GM12878 (cell line): Measurements from ENCODE around the gene BARHL1. TPM values are rescaled to one million over a fixed set of nuclear protein-coding genes. Genes with fewer than 3 reads are reported as not detected.

ENCODE experiments used
- ATAC-seq: fragments of 200-7000 bp; cut with Tn5 transposase; 3 replicates; pipeline ENCODE4 v1.9.1; 2020; ENCODE audit warnings: mild to moderate bottlenecking, moderate library complexity
- BruUV-seq: library from RNA; stranded (reverse); fragments of 400-500 nt; replicated peaks from 2 replicates; lab custom pipeline; 2021; lab: Mats Ljungman, UMichigan
- CTCF ChIA-PET: fragments of 300-600 bp; sonication (Branson Sonifier 250); formaldehyde crosslinking; extraction: SDS; loops from one replicate; lab custom pipeline; 2021; ENCODE audit warnings: inconsistent platforms; lab: Yijun Ruan, JAX
- POLR2A ChIA-PET: fragments of 350-600 bp; formaldehyde crosslinking; extraction: SDS; loops from one replicate; lab custom pipeline; 2021; ENCODE audit warnings: inconsistent platforms; lab: Charles Lee
- RAD21 ChIA-PET: fragments of 300-600 bp; sonication (Branson Sonifier 250); formaldehyde crosslinking; loops from one replicate; lab custom pipeline; 2023; ENCODE audit warnings: antibody characterized with exemption; ENCODE audit not compliant: unreplicated experiment; lab: Charles Lee
- SMC1A ChIA-PET: fragments of 300-600 bp; sonication (Branson Sonifier 250); formaldehyde crosslinking; loops from one replicate; lab custom pipeline; 2023; ENCODE audit not compliant: unreplicated experiment, uncharacterized antibody; lab: Charles Lee
- DNase-seq: peaks from one replicate; pipeline ENCODE4 v3.0.0-alpha.2; 2011; ENCODE audit warnings: low read depth, low spot score
- FAIRE-seq: peaks from 3 replicates; lab custom pipeline; 2011; peaks lifted over from hg19 to GRCh38; lab: Jason Lieb, UNC
- H2AFZ ChIP-seq: 2 replicates; pipeline ENCODE4 v1.6.0; 2011; ENCODE audit warnings: low read depth, low read length, control low read depth; ENCODE audit not compliant: control insufficient read depth
- H3K27ac ChIP-seq: 2 replicates; pipeline ENCODE4 v1.5.1; 2011; ENCODE audit warnings: control low read depth; ENCODE audit not compliant: control insufficient read depth, insufficient read depth
- H3K27me3 ChIP-seq, 2 experiments: replicated peaks in 1 of 2; 2 replicates each; pipeline versions ENCODE4 v1.6.0 to v1.6.1; 2011; ENCODE audit warnings: low read length in 1 of 2; ENCODE audit not compliant: control insufficient read depth in 2 of 2, insufficient read depth in 2 of 2
- H3K36me3 ChIP-seq, 2 experiments: 2 replicates each; pipeline ENCODE4 v1.5.1; 2011; ENCODE audit warnings: low read length in 1 of 2; ENCODE audit not compliant: control insufficient read depth in 2 of 2, insufficient read depth in 2 of 2
- H3K4me1 ChIP-seq: 2 replicates; pipeline ENCODE4 v1.6.1; 2011; ENCODE audit warnings: mild to moderate bottlenecking, low read length, moderate library complexity, mixed read lengths; ENCODE audit not compliant: control insufficient read depth, insufficient read depth
- H3K4me2 ChIP-seq: 2 replicates; pipeline ENCODE4 v1.6.0; 2011; ENCODE audit warnings: control low read depth; ENCODE audit not compliant: control insufficient read depth, insufficient read depth
- H3K4me3 ChIP-seq: fragments of 200-600 bp; sonication (generic); 2 replicates; pipeline ENCODE4 v1.5.1; 2016
- H3K79me2 ChIP-seq: 2 replicates; pipeline ENCODE4 v1.6.0; 2011; ENCODE audit warnings: low read length; ENCODE audit not compliant: control insufficient read depth, insufficient read depth
- H3K9ac ChIP-seq: 2 replicates; pipeline ENCODE4 v1.8.0; 2011; ENCODE audit warnings: low read length, control low read depth, mixed read lengths; ENCODE audit not compliant: control insufficient read depth, insufficient read depth
- H3K9me3 ChIP-seq: replicated peaks from 3 replicates; pipeline ENCODE4 v1.5.1; 2011; ENCODE audit warnings: mild to moderate bottlenecking, low read length; ENCODE audit not compliant: control insufficient read depth, insufficient read depth
- H4K20me1 ChIP-seq: 2 replicates; pipeline ENCODE4 v1.6.0; 2011; ENCODE audit not compliant: control insufficient read depth, insufficient read depth
- CHD1 ChIP-seq: IDR thresholded peaks from 2 replicates; pipeline ENCODE4 v1.6.1; 2012; ENCODE audit warnings: low read depth, low read length, improper control_type of control experiment
- CHD2 ChIP-seq: IDR thresholded peaks from 2 replicates; pipeline ENCODE4 v1.6.1; 2011; ENCODE audit warnings: low read depth, low read length, improper control_type of control experiment, borderline replicate concordance
- NFIC ChIP-seq: IDR thresholded peaks from 2 replicates; pipeline ENCODE4 v1.6.1; 2012; ENCODE audit warnings: low read depth, mild to moderate bottlenecking, inconsistent platforms, low read length, moderate library complexity
- WGBS: methylation state at CpG from one replicate; pipeline ENCODE4 v1.1.6; 2016; ENCODE audit warnings: low lambda C conversion rate; ENCODE audit not compliant: insufficient replicate concordance, insufficient coverage; ENCODE audit errors: missing lambda C conversion rate; 5-methylcytosine and 5-hydroxymethylcytosine counted together
- in situ Hi-C: fragments of 300-500 bp; cut with MboI; formaldehyde crosslinking; loops from 9 replicates; pipeline ENCODE4 v1.14.3; 2018; ENCODE audit warnings: mixed read lengths
- intact Hi-C: fragments of 100-400 bp; cut with micrococcal nuclease; formaldehyde crosslinking; loops from one replicate; pipeline ENCODE4 v1.14.2; 2022; ENCODE audit not compliant: unreplicated experiment
- polyA plus RNA-seq, 11 experiments: library from polyadenylated mRNA; depleted of rRNA in 4 of 11; unstranded in 6 of 11; stranded (reverse) in 5 of 11; fragments of >200 nt; fragmentation: Nextera tagmentation in 4 of 11; fragmentation: Illumina TruSeq in 1 of 11; extraction: Ambion mirVana in 4 of 11; extraction: Trizol in 1 of 11; gene quantifications; 1 replicate in 1 of 11; 2 replicates in 10 of 11; pipeline versions ENCODE4 v1.2.1 to v1.2.3, GENCODE V29; 2011 to 2016; ENCODE audit warnings: inconsistent platforms in 2 of 11, missing spikeins in 2 of 11, low read depth in 1 of 11
- total RNA-seq, 4 experiments: library from RNA; depleted of rRNA in 3 of 4; stranded (reverse); fragments of >200 nt in 3 of 4; fragmentation: Illumina TruSeq in 1 of 4; extraction: Trizol in 1 of 4; gene quantifications; 2 replicates each; pipeline versions ENCODE4 v1.2.1 to v1.2.3, GENCODE V29; 2013 to 2021
- TF ChIP-seq, protein P1 (sequence below): fragments of 450-650 bp; conservative IDR thresholded peaks from 2 replicates; pipeline ENCODE4 v1.6.1; 2017; ENCODE audit warnings: mild to moderate bottlenecking, moderate library complexity
- TF ChIP-seq, protein P2 (sequence below): fragments of 450-650 bp; IDR thresholded peaks from 2 replicates; pipeline ENCODE4 v1.6.1; 2018; ENCODE audit warnings: mild to moderate bottlenecking, low read depth, moderate library complexity; ENCODE audit not compliant: partially characterized antibody

The BARHL1 gene
- total and polyA plus RNA-seq, 10 of the 15 experiments (the other 5 are each of a cell fraction or from before 2014, with no cell fraction given), result not detected

DNA sequence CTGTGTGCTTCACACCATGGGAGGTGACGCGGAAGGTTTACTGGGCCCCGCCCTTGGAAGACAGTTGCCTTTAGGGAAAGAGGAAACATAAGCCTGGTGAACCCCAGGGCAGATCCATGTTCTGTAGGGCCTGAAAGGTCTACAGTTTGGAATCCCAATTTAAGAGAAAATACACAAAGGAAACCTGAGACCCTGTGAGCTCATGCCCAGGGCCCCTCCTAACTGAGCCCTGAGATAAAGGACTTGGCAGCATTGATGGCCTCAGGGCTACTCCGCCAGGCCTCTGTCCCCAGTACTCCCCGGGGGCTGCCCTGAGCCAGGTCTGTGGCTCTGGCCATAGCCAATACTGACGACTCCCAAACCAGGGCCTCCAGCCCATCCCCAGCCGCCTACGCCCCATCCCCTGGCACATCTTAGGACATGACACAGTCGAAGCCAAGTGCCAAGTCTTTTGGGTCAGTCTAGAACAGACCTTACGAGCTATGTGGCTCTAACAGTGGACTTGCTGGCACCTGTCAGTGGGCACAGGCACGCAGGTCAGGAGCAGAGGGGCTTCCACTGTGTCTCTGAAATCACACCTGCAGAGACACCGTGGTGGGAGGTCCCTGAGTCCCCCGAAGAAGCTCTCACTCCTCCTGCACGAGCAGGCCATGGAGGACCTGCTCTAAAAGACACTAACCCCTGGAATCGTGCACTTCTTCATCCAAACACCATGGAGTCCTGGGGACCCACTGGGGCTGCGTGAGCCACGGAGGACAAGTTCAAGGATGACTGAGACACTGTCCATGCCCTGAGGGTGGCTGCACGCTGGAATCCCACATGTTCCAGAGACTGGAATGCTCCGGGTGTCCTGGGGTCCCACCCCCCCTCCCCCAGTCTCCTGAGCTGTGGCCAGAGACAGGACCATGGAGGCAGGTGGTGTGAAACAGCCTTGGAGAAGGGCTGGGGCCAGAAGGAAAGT is 40.3 kb upstream of the BARHL1 start:
- H3K27me3 ChIP-seq, result peaks cover 0 to 3% of the 10 kb centered on the region in 2 experiments
- 29% methylated on average over 19 of the region's 19 CpGs for WGBS
- DNase-seq (no peak), FAIRE-seq (no peak), ATAC-seq (no peak)
- H3K9me3 ChIP-seq, result no peaks in the 10 kb centered on the region
- in situ Hi-C loops, result no loop called here
- H3K4me1 ChIP-seq, result no peaks in the 10 kb centered on the region
- H3K27ac ChIP-seq, result no peak overlapping the region
- H3K9ac ChIP-seq, result no peak overlapping the region
- no peak overlapping the region for H3K4me2 ChIP-seq
- H3K79me2 ChIP-seq, result no peaks in the 10 kb centered on the region
- TF ChIP-seq CHD2, result no peak
- TF ChIP-seq NFIC, result no peak
- TF ChIP-seq, protein P1, sequence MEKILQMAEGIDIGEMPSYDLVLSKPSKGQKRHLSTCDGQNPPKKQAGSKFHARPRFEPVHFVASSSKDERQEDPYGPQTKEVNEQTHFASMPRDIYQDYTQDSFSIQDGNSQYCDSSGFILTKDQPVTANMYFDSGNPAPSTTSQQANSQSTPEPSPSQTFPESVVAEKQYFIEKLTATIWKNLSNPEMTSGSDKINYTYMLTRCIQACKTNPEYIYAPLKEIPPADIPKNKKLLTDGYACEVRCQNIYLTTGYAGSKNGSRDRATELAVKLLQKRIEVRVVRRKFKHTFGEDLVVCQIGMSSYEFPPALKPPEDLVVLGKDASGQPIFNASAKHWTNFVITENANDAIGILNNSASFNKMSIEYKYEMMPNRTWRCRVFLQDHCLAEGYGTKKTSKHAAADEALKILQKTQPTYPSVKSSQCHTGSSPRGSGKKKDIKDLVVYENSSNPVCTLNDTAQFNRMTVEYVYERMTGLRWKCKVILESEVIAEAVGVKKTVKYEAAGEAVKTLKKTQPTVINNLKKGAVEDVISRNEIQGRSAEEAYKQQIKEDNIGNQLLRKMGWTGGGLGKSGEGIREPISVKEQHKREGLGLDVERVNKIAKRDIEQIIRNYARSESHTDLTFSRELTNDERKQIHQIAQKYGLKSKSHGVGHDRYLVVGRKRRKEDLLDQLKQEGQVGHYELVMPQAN, result no peak
- no peak for TF ChIP-seq CHD1
- TF ChIP-seq, protein P2, sequence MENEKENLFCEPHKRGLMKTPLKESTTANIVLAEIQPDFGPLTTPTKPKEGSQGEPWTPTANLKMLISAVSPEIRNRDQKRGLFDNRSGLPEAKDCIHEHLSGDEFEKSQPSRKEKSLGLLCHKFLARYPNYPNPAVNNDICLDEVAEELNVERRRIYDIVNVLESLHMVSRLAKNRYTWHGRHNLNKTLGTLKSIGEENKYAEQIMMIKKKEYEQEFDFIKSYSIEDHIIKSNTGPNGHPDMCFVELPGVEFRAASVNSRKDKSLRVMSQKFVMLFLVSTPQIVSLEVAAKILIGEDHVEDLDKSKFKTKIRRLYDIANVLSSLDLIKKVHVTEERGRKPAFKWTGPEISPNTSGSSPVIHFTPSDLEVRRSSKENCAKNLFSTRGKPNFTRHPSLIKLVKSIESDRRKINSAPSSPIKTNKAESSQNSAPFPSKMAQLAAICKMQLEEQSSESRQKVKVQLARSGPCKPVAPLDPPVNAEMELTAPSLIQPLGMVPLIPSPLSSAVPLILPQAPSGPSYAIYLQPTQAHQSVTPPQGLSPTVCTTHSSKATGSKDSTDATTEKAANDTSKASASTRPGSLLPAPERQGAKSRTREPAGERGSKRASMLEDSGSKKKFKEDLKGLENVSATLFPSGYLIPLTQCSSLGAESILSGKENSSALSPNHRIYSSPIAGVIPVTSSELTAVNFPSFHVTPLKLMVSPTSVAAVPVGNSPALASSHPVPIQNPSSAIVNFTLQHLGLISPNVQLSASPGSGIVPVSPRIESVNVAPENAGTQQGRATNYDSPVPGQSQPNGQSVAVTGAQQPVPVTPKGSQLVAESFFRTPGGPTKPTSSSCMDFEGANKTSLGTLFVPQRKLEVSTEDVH, result no peak
- ChIA-PET RAD21 (no interaction called here), CTCF (no interaction called here), POLR2A (interaction anchor here (0.6 kb wide), 1 partner anchor 123 kb away, joined by 7 read pairs; no protein-coding TSS in a partner anchor), SMC1A (no interaction called here)
- H4K20me1 ChIP-seq, result no peaks in the 10 kb centered on the region
- H3K4me3 ChIP-seq, result no peak overlapping the region
- BruUV-seq, result no TSS peak
- no peaks in the 10 kb centered on the region for H3K36me3 ChIP-seq
- intact Hi-C loops, result no loop called here
- no peak overlapping the region for H2AFZ ChIP-seq
